GM19023 (cell line): Measurements from ENCODE around the gene ADNP.
"Not testable (repeated sequence)": the region's sequence is repeated elsewhere in the genome, so short reads cannot be mapped to it uniquely, and the experiment has no call there.

Experiments used
- ATAC-seq: cut with Tn5 transposase; IDR thresholded peaks from one replicate; pipeline ENCODE4 v1.9.1; 2021; ENCODE audit warnings: mild to moderate bottlenecking, moderate library complexity; ENCODE audit not compliant: unreplicated experiment

Gene ADNP

DNA sequence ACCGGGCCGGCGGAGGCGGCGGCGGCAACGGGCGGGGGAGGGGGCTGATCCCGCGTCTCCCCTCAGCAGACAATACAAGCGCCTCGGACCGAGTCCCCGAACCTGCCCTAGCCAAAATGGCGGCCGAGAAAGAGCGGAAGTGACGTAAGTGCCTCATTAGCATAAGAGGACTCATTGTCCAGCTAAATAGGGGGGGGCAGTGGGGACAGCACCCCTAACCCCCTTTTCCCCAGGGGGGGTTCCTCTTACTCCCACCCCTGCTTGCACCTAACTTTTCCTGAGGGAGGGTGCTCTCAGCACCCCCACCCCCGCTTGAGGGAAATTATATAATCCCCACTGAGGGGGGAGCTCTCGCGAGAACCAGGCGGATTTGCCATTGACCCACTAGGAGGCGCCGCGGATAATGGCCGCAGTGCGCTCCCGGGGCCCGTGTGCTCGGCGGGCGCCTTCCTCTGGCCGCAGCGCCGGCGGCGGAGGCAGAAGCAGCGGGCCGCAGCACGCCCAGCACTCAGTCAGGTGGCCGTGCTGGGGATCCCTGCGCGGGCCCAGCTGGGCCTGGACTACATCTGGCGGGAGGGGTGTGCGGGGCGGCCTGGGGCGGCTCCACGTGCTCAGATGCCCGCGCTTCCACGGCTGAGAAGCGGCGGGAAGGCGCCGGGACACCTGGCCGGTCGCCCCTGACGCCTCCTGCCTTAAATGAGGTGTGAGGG, at the start of gene ADNP:
TSS of gene ADNP (minus strand) at position 132 of the 710 bp plus-strand sequence. CDS start 27,441 bp downstream, outside the sequence.
- ATAC-seq = peak; percentile 60

DNA sequence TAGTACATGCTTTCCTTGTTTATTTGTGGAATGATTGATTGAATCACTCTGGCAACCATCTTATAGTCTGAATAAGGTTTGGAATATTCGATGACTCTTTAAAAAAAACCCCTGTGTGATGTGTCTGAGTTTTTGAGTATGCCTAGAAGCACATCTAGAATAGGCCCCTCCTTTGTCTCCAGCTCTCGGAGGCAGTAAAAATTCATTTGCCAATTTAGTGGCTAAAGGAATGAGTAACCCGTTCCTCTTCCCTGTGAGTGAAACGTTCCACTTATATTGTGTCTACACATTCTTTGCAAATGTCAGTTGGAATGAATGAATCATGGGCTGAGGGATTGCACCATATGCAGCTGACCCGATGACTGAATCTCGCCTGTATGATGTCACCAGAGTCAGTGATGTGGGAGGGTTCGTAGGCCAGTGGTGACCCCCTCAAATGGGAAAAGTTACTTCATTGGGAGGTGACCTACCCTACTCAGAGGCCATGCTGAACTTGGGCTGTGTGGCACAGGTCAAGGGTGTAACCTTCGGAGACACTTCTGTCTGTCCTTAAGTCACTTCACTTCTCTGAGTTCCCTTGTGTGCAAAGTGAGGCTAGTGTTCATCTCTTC, 48.9 kb upstream of the ADNP start:
- ATAC-seq = no peak

- ATAC-seq = not testable (repeated sequence)
These were observed 47.3 kb upstream of the ADNP start for GRCh38 chr20:50978533-50978932.

- no peak for ATAC-seq
These were observed 46.1 kb upstream of the ADNP start for GRCh38 chr20:50977066-50978021.

- ATAC-seq = no peak
These were observed 44.6 kb upstream of the ADNP start for GRCh38 chr20:50975701-50976330.

- no peak for ATAC-seq
These were observed 38.7 kb upstream of the ADNP start for GRCh38 chr20:50969912-50970311.

DNA sequence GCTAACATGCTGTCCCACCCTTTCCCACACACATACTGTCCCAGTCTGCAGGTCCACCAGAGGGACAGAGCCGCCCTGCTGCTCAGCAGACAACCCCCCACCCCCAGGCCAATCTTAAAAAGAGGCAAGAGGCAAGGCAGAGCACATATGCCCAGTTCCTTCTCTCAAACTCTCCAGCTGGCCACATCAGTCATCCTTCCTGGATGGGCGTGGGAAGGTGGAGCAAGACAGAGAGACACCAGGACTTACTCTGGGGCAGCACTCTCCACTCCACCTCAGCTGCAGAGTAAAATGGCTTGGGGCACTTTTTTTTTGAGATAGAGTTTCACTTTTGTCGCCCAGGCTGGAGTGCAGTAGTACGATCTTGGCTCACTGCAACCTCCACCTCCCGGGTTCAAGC, 38.2 kb upstream of the ADNP start:
- ATAC-seq = no peak

- ATAC-seq = no peak
These were observed 37.1 kb upstream of the ADNP start for GRCh38 chr20:50968289-50968688.

DNA sequence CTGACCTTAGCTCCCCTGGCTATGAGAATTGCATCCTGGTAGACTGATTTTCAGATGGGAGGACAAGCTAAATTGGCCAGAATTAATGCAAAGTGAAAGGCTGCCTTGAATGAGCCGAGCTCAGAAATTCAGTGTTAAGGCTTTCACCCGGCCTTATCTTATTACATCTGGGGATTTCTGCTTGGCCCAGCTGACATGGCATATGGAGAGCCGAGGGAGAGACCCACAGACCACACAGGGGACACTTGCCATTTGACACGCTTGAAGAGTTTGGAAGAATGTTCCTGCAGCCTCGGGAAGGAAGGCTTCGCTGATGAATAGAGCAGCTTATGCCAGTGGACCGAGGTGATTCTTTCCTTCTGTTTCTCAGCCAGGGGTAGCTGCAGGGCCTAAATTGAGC, 36.3 kb upstream of the ADNP start:
- no peak for ATAC-seq

DNA sequence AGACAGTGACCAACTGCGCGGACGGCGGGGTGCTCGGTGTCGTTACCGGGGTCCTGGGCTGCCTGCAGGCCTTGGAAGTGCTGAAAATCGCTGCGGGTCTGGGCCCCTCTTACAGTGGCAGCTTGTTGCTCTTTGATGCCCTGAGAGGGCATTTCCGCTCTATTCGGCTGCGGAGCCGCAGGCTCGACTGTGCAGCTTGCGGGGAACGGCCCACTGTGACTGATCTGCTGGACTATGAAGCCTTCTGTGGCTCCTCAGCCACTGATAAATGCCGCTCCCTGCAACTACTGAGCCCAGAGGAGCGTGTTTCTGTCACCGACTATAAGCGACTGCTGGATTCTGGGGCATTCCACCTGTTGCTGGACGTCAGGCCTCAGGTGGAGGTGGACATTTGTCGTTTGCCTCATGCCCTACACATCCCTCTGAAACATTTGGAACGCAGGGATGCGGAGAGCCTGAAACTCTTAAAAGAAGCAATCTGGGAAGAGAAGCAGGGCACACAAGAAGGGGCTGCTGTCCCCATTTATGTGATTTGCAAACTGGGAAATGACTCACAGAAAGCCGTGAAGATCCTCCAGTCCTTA, 28.4 kb upstream of the ADNP start:
- no peak for ATAC-seq

DNA sequence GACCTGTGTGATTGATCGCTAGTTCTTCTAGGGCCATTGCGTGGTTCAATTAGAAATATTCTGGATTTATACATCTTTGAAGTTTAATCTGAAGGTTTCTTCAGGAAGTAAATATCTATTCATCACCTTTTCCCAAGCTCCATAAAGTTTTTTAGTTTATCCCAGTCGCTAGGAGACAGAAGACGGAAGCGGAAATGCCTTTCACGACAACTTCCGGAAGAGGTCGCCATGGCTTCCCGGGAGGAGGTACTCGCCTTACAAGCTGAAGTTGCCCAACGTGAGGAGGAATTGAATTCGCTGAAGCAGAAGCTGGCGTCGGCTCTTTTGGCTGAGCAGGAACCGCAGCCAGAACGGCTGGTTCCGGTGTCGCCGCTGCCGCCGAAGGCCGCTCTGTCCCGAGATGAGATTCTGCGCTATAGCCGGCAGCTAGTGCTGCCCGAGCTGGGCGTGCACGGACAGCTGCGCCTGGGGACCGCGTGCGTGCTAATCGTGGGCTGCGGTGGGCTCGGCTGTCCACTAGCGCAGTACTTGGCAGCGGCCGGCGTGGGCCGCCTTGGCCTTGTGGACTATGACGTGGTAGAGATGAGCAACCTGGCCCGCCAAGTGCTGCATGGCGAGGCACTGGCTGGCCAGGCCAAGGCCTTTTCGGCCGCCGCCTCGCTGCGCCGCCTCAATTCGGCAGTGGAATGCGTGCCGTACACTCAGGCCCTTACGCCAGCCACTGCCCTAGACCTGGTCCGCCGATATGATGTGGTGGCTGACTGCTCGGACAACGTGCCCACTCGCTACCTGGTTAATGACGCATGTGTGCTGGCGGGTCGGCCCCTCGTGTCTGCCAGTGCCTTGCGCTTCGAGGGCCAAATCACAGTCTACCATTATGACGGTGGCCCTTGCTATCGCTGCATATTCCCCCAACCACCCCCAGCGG, 27.6 kb upstream of the ADNP start, which contains the start of gene MOCS3:
TSS of gene MOCS3 (plus strand) at position 204 of the 928 bp plus-strand sequence. CDS start at position 229, 25 bp downstream.
- ATAC-seq = peak; percentile 80

DNA sequence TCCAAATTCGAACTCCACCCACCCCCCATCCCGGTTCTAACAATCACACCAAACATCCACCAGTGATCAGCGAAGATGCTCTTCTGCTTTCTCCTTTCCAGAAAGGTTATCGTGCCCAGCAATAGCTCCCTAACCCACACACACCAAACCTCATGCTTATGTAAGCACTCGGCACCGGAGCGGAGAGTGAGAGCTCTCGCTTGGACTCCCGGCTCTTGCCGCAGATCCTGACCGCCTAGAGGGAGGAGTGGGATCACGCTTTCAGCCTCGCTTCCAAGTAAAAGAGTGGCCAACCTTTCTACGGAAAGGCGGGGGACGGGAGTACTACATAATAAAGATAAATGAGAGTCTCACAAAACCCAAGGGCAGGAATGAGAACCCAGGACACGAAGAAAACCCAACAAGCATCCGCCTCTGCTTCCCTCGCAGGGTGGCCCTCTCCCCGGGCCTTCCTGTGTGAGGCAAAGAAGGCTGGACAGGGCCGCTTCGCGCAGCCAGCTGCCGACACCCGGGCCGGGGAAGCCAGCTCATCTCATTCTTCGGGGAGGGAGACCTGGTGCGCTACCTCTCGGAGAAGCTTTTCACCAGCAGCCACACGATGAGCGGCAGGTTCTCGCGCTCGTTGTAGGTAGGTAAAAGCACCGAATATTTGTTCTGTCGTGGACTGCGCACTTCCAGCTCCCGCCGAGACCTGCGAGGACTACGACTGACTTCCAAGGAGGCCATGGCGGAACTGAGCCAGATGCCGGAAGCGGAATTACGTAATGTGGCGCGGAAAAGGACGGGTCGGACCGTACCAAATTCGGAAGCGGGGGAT, 26.8 kb upstream of the ADNP start, which contains the start of gene DPM1:
TSS of gene DPM1 (minus strand) at position 735 of the 817 bp plus-strand sequence. CDS start at position 726, 9 bp downstream.
- peak; percentile 81 for ATAC-seq

DNA sequence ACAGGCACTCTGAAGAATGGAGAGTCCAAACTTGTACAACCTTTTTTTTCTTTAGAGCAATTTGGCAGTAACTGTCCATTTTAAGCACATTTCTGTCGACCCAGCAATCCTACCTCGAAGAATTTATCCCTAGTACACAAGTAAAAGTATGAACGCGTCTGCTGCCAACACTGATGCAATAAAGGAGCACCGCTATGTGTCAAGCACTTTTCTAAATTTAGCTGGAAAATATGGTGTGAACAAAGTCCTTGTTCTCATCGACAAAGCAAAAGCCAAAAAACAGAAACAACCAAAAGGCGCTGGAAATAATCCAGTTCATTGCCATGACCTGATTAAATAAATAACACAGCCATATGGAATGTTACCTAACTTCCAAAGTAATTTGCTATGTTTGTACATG, 26.0 kb upstream of the ADNP start:
- ATAC-seq = no peak

DNA sequence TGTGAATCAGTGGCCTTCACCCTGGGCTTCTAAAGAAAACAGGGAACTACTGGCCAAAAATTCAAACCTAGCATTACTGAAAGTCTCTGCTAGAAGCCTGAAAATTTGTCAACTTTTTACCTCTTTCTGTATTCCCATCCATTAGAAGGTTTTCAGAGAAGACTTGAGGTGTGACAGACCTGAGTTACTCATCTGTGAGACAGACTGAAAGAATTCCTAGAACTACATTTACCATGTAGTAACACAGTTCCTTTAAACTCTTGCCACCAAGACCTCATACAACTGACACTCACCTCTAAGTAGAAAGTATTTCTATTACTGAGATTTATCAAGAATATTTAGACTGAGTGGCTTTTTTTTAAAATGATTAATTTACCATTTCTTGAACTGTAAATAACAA, 22.6 kb upstream of the ADNP start:
- ATAC-seq = no peak

DNA sequence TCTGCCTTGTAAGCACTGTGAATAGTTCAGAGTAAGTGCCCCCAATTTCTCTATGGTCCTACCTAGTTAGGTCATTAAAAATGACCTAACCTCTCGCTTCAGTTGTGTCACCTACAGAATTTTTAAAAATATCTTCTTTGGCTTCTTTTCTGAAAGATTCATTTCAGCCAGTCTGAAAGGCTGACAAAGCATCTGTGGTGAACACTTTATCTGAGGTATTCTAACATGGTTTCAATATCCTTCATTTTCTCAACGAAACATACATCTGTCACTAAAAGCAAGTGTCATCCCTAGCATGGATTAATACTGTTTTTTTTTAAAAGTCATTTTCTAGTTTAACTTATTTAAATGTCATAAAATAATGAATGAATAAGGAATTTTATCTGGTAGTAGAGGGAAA, 22.0 kb upstream of the ADNP start:
- no peak for ATAC-seq

DNA sequence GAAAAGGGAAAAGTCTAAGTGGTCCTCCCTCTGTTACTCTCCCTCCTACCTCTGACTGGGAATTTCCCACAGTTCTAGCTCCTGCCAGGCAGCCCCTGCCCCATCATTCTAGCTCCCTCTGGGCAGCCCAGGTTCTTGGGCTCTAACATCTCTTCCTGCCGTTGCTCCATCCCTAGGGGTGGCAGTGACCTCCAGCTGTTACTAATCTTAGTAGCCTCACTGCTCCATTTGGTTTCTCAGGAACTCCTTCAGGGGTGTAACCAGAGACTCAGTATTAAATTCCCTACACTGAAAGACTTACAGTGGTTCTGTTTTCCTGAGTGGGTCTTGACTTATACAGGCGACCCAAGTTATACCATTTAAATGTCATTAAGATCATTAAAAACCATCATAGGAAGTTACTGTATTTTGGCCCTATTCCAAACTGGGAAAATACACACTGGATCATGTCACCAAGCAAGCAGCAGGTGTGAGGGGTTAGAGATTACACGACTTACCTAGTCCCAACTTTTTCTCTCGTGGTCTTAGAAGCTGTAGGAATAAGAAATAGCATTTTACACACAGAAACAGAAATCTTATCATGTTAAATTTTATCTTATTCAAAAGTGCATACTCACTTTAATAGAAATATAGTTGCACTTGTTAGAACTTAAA, 17.0 kb upstream of the ADNP start:
- no peak for ATAC-seq

GRCh38 chr20:50943069-50943468, 11.8 kb upstream of the ADNP start:
- no peak for ATAC-seq

- no peak for ATAC-seq
These were observed 2.4 kb upstream of the ADNP start for GRCh38 chr20:50933589-50933988.
